Adipose tissue (tissue), 3 donors: ENCODE results near the gene APEX2. TPM values are rescaled to one million over a fixed set of nuclear protein-coding genes. Genes with fewer than 3 reads are reported as not detected.

Source experiments
- polyA plus RNA-seq, 3 donors: library from polyadenylated mRNA; stranded (reverse); fragments of 200-250 nt; gene quantifications; one replicate each; pipeline ENCODE4 v1.2.3, GENCODE V29; 2013
- donor health status: healthy with polysubstance abuse.
- donor health status: Bipolar disorder and iron deficiency.
- donor health status: healthy.

The APEX2 gene
- polyA plus RNA-seq, 3 donors, result 4.8 to 10.4 (median 7.1) TPM

Other genes starting within 250 kb of the APEX2 start
- gene ITIH6, start 202.1 kb upstream of the APEX2 start, polyA plus RNA-seq, result not detected
- 10 to 100 TPM; 44.1 to 79.6 (median 67.6) TPM for gene MAGED2, start 192.6 kb upstream of the APEX2 start, polyA plus RNA-seq
- 1 to 10 TPM; 2.3 to 4.8 (median 4.3) TPM for gene TRO, start 79.5 kb upstream of the APEX2 start, polyA plus RNA-seq
- 10 to 100 TPM in 1 of 3 donors, 1 to 10 TPM in 2; 2.4 to 31.0 (median 7.3) TPM for gene PFKFB1, start 6.2 kb upstream of the APEX2 start, polyA plus RNA-seq
- gene ALAS2, start 30.6 kb downstream of the APEX2 start, polyA plus RNA-seq, result under 1 TPM in 2 of 3 donors, not detected in 1; 0.12 to 0.21 TPM
- not detected for gene PAGE2B, start 74.7 kb downstream of the APEX2 start, polyA plus RNA-seq
- not detected for gene PAGE2, start 88.7 kb downstream of the APEX2 start, polyA plus RNA-seq
- not detected for gene PAGE5, start 220.0 kb downstream of the APEX2 start, polyA plus RNA-seq